Measurements from ENCODE around the gene SLF2. TPM values are rescaled to one million over a fixed set of nuclear protein-coding genes. Genes with fewer than 3 reads are reported as not detected.

SLF2 gene
- total and polyA plus RNA-seq, 4 donors: 4.0 to 18.8 (median 12.1) TPM

GRCh38 chr10:100902622-100903021 is 10.1 kb upstream of the SLF2 start:
- H3K9ac ChIP-seq (ENCODE audit: low read depth in 1 of 2, low read length in 2 of 2): no peak overlapping the region
- H3K4me1 ChIP-seq (ENCODE audit: control insufficient read depth in 4 of 4, insufficient read depth in 4 of 4, low read length in 3 of 4): no peaks in the 10 kb centered on the region
- no peaks in the 10 kb centered on the region for H3K36me3 ChIP-seq (ENCODE audit: control insufficient read depth in 4 of 4, insufficient read depth in 3 of 4, low read depth in 1 of 4, low read length in 3 of 4)
- H3K9me3 ChIP-seq (ENCODE audit: control insufficient read depth in 4 of 4, low read length in 3 of 4): no peaks in the 10 kb centered on the region
- H3K4me3 ChIP-seq (ENCODE audit: low read depth in 1 of 3, low read length in 3 of 3): no peak overlapping the region
- TF ChIP-seq ATF3 (IDR thresholded peaks at IDR 0.05): no peak
- no peak for TF ChIP-seq HNF4G (IDR thresholded peaks at IDR 0.05)
- TF ChIP-seq JUND (IDR thresholded peaks at IDR 0.05): no peak
- no peak for TF ChIP-seq HNF4A (conservative IDR thresholded peaks at IDR 0.05)
- TF ChIP-seq FOXA1 (IDR thresholded peaks at IDR 0.05): no peak
- TF ChIP-seq ZBTB33 (IDR thresholded peaks at IDR 0.05): no peak
- TF ChIP-seq FOXA2 (IDR thresholded peaks at IDR 0.05): no peak
- TF ChIP-seq REST (IDR thresholded peaks at IDR 0.05): no peak
- no peak for TF ChIP-seq CTCF (IDR thresholded peaks at IDR 0.05; ENCODE audit: low read depth, low read length, missing input control)
- no peak for TF ChIP-seq TAF1 (conservative IDR thresholded peaks at IDR 0.05)
- TF ChIP-seq EGR1 (IDR thresholded peaks at IDR 0.05; ENCODE audit: low read depth in 2 of 2): no peak
- no peak for DNase-seq (ENCODE audit: low spot score)
- H3K27me3 ChIP-seq (ENCODE audit: control insufficient read depth in 4 of 4, insufficient read depth in 4 of 4, low read length in 3 of 4): peaks cover 0 to 4% (median 0%) of the 10 kb centered on the region in 4 donors
- 82% methylated on average over 7 of the region's 7 CpGs for WGBS
- no peak overlapping the region for H3K27ac ChIP-seq (ENCODE audit: low read depth in 1 of 2, low read length in 2 of 2)

GRCh38 chr10:100904917-100905316 is 7.8 kb upstream of the SLF2 start:
- 73% methylated on average over 2 of the region's 2 CpGs for WGBS
- DNase-seq (ENCODE audit: low spot score): no peak

More at GRCh38 chr10:100904917-100905316, 7.8 kb upstream of the SLF2 start:
- Histone ChIP-seq H3K27me3 (ENCODE audit: control insufficient read depth in 4 of 4, insufficient read depth in 4 of 4, low read length in 3 of 4) (peaks cover 0 to 4% (median 0%) of the 10 kb centered on the region in 4 donors), H3K36me3 (ENCODE audit: control insufficient read depth in 4 of 4, insufficient read depth in 3 of 4, low read depth in 1 of 4, low read length in 3 of 4) (no peaks in the 10 kb centered on the region), H3K4me1 (ENCODE audit: control insufficient read depth in 4 of 4, insufficient read depth in 4 of 4, low read length in 3 of 4) (no peaks in the 10 kb centered on the region), H3K27ac (ENCODE audit: low read depth in 1 of 2, low read length in 2 of 2) (no peak overlapping the region), H3K9ac (ENCODE audit: low read depth in 1 of 2, low read length in 2 of 2) (no peak overlapping the region), H3K4me3 (ENCODE audit: low read depth in 1 of 3, low read length in 3 of 3) (no peak overlapping the region), H3K9me3 (ENCODE audit: control insufficient read depth in 4 of 4, low read length in 3 of 4) (no peaks in the 10 kb centered on the region)
- TF ChIP-seq HNF4A (conservative IDR thresholded peaks at IDR 0.05) (no peak), CTCF (IDR thresholded peaks at IDR 0.05; ENCODE audit: low read depth, low read length, missing input control) (no peak), SP1 (IDR thresholded peaks at IDR 0.05) (no peak), REST (IDR thresholded peaks at IDR 0.05) (no peak), RXRA (IDR thresholded peaks at IDR 0.05) (no peak)

All from liver (tissue), 9 donors.